ENCODE measurements around the gene AGAP5.
"Not testable (repeated sequence)": the region's sequence is repeated elsewhere in the genome, so short reads cannot be mapped to it uniquely, and the experiment has no call there.

- TF ChIP-seq, protein P1, sequence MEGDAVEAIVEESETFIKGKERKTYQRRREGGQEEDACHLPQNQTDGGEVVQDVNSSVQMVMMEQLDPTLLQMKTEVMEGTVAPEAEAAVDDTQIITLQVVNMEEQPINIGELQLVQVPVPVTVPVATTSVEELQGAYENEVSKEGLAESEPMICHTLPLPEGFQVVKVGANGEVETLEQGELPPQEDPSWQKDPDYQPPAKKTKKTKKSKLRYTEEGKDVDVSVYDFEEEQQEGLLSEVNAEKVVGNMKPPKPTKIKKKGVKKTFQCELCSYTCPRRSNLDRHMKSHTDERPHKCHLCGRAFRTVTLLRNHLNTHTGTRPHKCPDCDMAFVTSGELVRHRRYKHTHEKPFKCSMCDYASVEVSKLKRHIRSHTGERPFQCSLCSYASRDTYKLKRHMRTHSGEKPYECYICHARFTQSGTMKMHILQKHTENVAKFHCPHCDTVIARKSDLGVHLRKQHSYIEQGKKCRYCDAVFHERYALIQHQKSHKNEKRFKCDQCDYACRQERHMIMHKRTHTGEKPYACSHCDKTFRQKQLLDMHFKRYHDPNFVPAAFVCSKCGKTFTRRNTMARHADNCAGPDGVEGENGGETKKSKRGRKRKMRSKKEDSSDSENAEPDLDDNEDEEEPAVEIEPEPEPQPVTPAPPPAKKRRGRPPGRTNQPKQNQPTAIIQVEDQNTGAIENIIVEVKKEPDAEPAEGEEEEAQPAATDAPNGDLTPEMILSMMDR (conservative IDR thresholded peaks at IDR 0.05 in 1 of 2, IDR thresholded peaks at IDR 0.05 in 1 of 2; ENCODE audit: low read depth in 1 of 2, low read length in 2 of 2) = not testable (repeated sequence)
- not testable (repeated sequence) for TF ChIP-seq EZH2 (IDR thresholded peaks at IDR 0.05; ENCODE audit: low read length, missing control alignments)
Measured at GRCh38 chr10:73720561-73720960, 22.7 kb upstream of the AGAP5 start.

Data from fibroblast of lung (primary cell).